Neural progenitor cell (in vitro differentiated cells): ENCODE results near the gene XG.

ENCODE experiments used
- CTCF ChIP-seq: fragments of 200-600 bp; sonication (generic); IDR thresholded peaks from 2 replicates; pipeline ENCODE4 v1.5.1; 2017; ENCODE audit warnings: antibody characterized with exemption, mild to moderate bottlenecking
- EZH2 ChIP-seq: fragments of 200-600 bp; sonication (generic); IDR thresholded peaks from 2 replicates; pipeline ENCODE4 v1.6.1; 2017; ENCODE audit warnings: antibody characterized with exemption, mild to moderate bottlenecking, moderate library complexity

GRCh38 chrX:2707334-2707760, 44.5 kb upstream of the XG start:
- no peak for TF ChIP-seq CTCF
- no peak for TF ChIP-seq EZH2
